Suprapubic skin (tissue), 4 donors: ENCODE results near the gene CYP3A7.

Experiments
- POLR2A ChIP-seq, 2 donors: fragments of 450-650 bp; IDR thresholded peaks; one replicate each; pipeline ENCODE4 v1.6.1; 2017; ENCODE audit warnings: antibody characterized with exemption in 2 of 2, mild to moderate bottlenecking in 2 of 2, moderate library complexity in 2 of 2
- POLR2AphosphoS5 ChIP-seq, 3 donors: sonication (generic); formaldehyde crosslinking; IDR thresholded peaks; one replicate each; pipeline ENCODE4 v1.6.1; 2017; ENCODE audit warnings: antibody characterized with exemption in 3 of 3
- TF ChIP-seq, protein P1 (sequence below), 2 donors: fragments of 200-600 bp in 1 of 2; fragments of 450-650 bp in 1 of 2; sonication (generic) in 1 of 2; IDR thresholded peaks; one replicate each; pipeline ENCODE4 v1.5.1; 2016 to 2019; ENCODE audit warnings: antibody characterized with exemption in 2 of 2, mild to moderate bottlenecking in 1 of 2, moderate library complexity in 1 of 2

DNA sequence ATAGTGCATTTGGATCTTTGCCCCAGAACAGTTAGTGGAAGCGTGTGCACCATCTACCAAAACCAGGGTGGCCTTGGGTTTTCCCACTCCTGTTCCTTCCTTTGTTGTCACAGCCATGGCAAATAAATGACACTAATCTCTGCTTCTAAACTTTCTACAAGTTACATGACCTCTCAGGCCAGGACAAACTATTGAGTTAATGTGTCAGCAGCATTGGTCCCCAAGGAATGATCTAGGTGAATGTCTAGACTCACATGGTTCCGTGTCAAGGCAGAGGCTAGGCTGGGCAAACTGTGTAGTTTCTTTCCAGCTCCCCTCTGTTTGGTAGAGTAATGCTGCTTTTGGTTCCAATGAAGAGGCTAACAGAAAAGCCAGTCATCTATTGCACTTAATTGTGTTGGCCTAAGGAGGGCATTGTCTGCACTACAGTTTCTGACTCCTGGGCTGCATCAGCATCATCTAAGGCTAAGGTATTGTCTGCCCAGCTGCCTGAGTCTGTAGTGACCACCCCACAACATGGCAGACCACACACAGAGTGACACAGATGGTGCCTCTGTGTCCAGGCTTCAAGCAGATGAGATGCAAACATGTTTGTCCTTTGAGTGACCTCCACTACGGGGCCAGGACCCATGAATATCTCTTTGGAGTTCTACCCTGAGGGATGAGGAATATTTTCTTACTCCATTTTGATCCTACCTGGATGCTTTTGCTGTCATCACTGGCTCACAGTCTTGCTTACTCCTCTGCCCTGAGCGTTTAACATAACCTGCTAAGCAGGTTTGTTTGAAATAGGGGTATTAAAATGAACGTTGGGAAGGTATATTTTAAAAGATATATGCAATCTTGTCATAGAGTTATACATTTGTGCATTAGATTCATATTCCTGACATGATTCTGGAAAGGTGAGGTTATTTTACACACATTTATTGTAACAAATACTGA, 47.3 kb upstream of the CYP3A7 start:
- TF ChIP-seq, protein P1, sequence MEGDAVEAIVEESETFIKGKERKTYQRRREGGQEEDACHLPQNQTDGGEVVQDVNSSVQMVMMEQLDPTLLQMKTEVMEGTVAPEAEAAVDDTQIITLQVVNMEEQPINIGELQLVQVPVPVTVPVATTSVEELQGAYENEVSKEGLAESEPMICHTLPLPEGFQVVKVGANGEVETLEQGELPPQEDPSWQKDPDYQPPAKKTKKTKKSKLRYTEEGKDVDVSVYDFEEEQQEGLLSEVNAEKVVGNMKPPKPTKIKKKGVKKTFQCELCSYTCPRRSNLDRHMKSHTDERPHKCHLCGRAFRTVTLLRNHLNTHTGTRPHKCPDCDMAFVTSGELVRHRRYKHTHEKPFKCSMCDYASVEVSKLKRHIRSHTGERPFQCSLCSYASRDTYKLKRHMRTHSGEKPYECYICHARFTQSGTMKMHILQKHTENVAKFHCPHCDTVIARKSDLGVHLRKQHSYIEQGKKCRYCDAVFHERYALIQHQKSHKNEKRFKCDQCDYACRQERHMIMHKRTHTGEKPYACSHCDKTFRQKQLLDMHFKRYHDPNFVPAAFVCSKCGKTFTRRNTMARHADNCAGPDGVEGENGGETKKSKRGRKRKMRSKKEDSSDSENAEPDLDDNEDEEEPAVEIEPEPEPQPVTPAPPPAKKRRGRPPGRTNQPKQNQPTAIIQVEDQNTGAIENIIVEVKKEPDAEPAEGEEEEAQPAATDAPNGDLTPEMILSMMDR (IDR thresholded peaks at IDR 0.05), result no peak
- TF ChIP-seq POLR2AphosphoS5 (IDR thresholded peaks at IDR 0.05) (no peak), POLR2A (IDR thresholded peaks at IDR 0.05) (no peak)
